GM12864 (cell line): Measurements from ENCODE around the gene ALX3.
A peak's percentile ranks its signal among the peaks of the same experiment; 100 is the strongest.
"Not testable (repeated sequence)": the region's sequence is repeated elsewhere in the genome, so short reads cannot be mapped to it uniquely, and the experiment has no call there.

Experiments
- DNase-seq: peaks from one replicate; pipeline ENCODE4 v3.0.0-alpha.2; 2011; ENCODE audit warnings: low read depth
- H3K4me3 ChIP-seq: 2 replicates; pipeline ENCODE4 v1.5.1; 2011; ENCODE audit warnings: mild to moderate bottlenecking, low read depth, low read length, control low read depth
- CTCF ChIP-seq: IDR thresholded peaks from 2 replicates; pipeline ENCODE4 v1.5.1; 2011; ENCODE audit warnings: low read depth, mild to moderate bottlenecking, moderate library complexity, low read length, control low read depth, inconsistent platforms; ENCODE audit errors: missing control alignments

The ALX3 gene

GRCh38 chr1:110034040-110034450 lies 36.4 kb downstream of the ALX3 start:
- H3K4me3 ChIP-seq: peak overlapping the region; percentile 77
- TF ChIP-seq CTCF: no peak
- DNase-seq: no peak

GRCh38 chr1:110033421-110033820 lies 37.1 kb downstream of the ALX3 start:
- no peak for DNase-seq
- no peak for TF ChIP-seq CTCF
- H3K4me3 ChIP-seq: no peak overlapping the region

- DNase-seq: no peak
- no peak overlapping the region for H3K4me3 ChIP-seq
- TF ChIP-seq CTCF: no peak
Observed at GRCh38 chr1:110032327-110032726, 38.1 kb downstream of the ALX3 start.

- H3K4me3 ChIP-seq, DNase-seq: not testable (repeated sequence)
Observed at GRCh38 chr1:110030687-110031086, 39.8 kb downstream of the ALX3 start.

- DNase-seq: no peak
Observed at GRCh38 chr1:110024613-110025012, 45.9 kb downstream of the ALX3 start.

GRCh38 chr1:110021285-110021684 lies 49.2 kb downstream of the ALX3 start:
- H3K4me3 ChIP-seq: no peak overlapping the region
- no peak for DNase-seq

More at GRCh38 chr1:110024613-110025012, 45.9 kb downstream of the ALX3 start:
- no peak overlapping the region for H3K4me3 ChIP-seq
- no peak for TF ChIP-seq CTCF

GRCh38 chr1:110019770-110020169 lies 50.7 kb downstream of the ALX3 start:
- DNase-seq: no peak
- H3K4me3 ChIP-seq: no peak overlapping the region
- no peak for TF ChIP-seq CTCF

More at GRCh38 chr1:110021285-110021684, 49.2 kb downstream of the ALX3 start:
- no peak for TF ChIP-seq CTCF
